Activated CD8-positive, alpha-beta T cell treated with anti-CD3 and anti-CD28 coated beads, Interleukin-2, amount 10 ng/mL, durations not matched to agents 7 days and 5 days (primary cell): ENCODE measurements around the gene AUP1. TPM values are rescaled to one million over a fixed set of nuclear protein-coding genes. Genes with fewer than 3 reads are reported as not detected.
A peak's percentile ranks its signal among the peaks of the same experiment; 100 is the strongest.
"Not testable (repeated sequence)": the region's sequence is repeated elsewhere in the genome, so short reads cannot be mapped to it uniquely, and the experiment has no call there.

ENCODE experiments used
- ATAC-seq: fragments of 150-1000 bp; cut with Tn5 transposase; one replicate; pipeline ENCODE4 v1.10.0; 2021; ENCODE audit warnings: moderate library complexity
- CTCF ChIA-PET: fragments of 350-600 bp; sonication (Branson Sonifier 250); formaldehyde crosslinking; loops from one replicate; lab custom pipeline; 2021; ENCODE audit warnings: antibody characterized with exemption; lab: Charles Lee
- POLR2A ChIA-PET: fragments of 350-600 bp; sonication (Branson Sonifier 250); formaldehyde crosslinking; loops from one replicate; lab custom pipeline; 2021; ENCODE audit warnings: antibody characterized with exemption; lab: Charles Lee
- DNase-seq: peaks from one replicate; pipeline ENCODE4 v3.0.0-alpha.2; 2020
- H3K27ac Mint-ChIP-seq: one replicate; pipeline ENCODE4 v1.8.0; 2021; ENCODE audit warnings: mild to moderate bottlenecking, mixed read lengths
- H3K27me3 Mint-ChIP-seq: one replicate; pipeline ENCODE4 v1.8.0; 2021; ENCODE audit warnings: low read depth, mixed read lengths
- H3K36me3 Mint-ChIP-seq: one replicate; pipeline ENCODE4 v1.8.0; 2021; ENCODE audit warnings: low read depth, mixed read lengths
- H3K4me1 Mint-ChIP-seq: one replicate; pipeline ENCODE4 v1.8.0; 2021; ENCODE audit warnings: low read depth, mixed read lengths
- H3K4me3 Mint-ChIP-seq: one replicate; pipeline ENCODE4 v1.8.0; 2021; ENCODE audit warnings: mild to moderate bottlenecking, mixed read lengths
- H3K9me3 Mint-ChIP-seq: one replicate; pipeline ENCODE4 v1.8.0; 2022; ENCODE audit warnings: mixed read lengths; ENCODE audit not compliant: insufficient read depth
- total RNA-seq, 2 experiments: library from RNA; stranded (reverse); gene quantifications; one replicate each; pipeline ENCODE4 v1.2.3, GENCODE V29; 2021

Gene AUP1
- total RNA-seq, 2 experiments from 2014 or later = 119 to 123 TPM

- Mint-ChIP-seq H3K27ac (no peak overlapping the region), H3K4me1 (peaks cover 36% of the 10 kb centered on the region), H3K4me3 (no peak overlapping the region), H3K9me3 (no peaks in the 10 kb centered on the region), H3K36me3 (peaks cover 4% of the 10 kb centered on the region), H3K27me3 (no peaks in the 10 kb centered on the region)
- ATAC-seq (no peak), DNase-seq (no peak)
- ChIA-PET POLR2A (interaction anchor here (1.0 kb wide), 1 partner anchor 14 kb away, joined by 3 read pairs; no protein-coding TSS in a partner anchor), CTCF (interaction anchor here (1.5 to 16.0 kb wide), 2 partner anchors 16 to 24 kb away, joined by 4 to 231 read pairs; no protein-coding TSS in a partner anchor)
Measured at GRCh38 chr2:74569686-74570085, 40.2 kb upstream of the AUP1 start.

- DNase-seq (no peak), ATAC-seq (no peak)
- peaks cover 22% of the 10 kb centered on the region for H3K4me1 Mint-ChIP-seq
- ChIA-PET CTCF (interaction anchor here (1.1 to 16.0 kb wide), 5 partner anchors 8 to 741 kb away, joined by 3 to 231 read pairs (median 4); no protein-coding TSS in a partner anchor), POLR2A (interaction anchor here (2.5 kb wide), 1 partner anchor 12 kb away, joined by 13 read pairs; no protein-coding TSS in a partner anchor)
- no peak overlapping the region for H3K4me3 Mint-ChIP-seq
- no peaks in the 10 kb centered on the region for H3K9me3 Mint-ChIP-seq
- no peaks in the 10 kb centered on the region for H3K36me3 Mint-ChIP-seq
- no peak overlapping the region for H3K27ac Mint-ChIP-seq
- no peaks in the 10 kb centered on the region for H3K27me3 Mint-ChIP-seq
Measured at GRCh38 chr2:74567881-74568280, 38.4 kb upstream of the AUP1 start.

- ATAC-seq (no peak), DNase-seq (no peak)
- Mint-ChIP-seq H3K27ac (no peak overlapping the region), H3K4me1 (peaks cover 34% of the 10 kb centered on the region), H3K4me3 (no peak overlapping the region), H3K9me3 (no peaks in the 10 kb centered on the region), H3K36me3 (no peaks in the 10 kb centered on the region), H3K27me3 (peaks cover 2% of the 10 kb centered on the region)
- POLR2A ChIA-PET = interaction anchor here (1.2 to 2.5 kb wide), 2 partner anchors 9 to 10 kb away, joined by 4 to 13 read pairs; no protein-coding TSS in a partner anchor
- CTCF ChIA-PET = interaction anchor here (1.1 to 16.0 kb wide), 3 partner anchors 9 to 740 kb away, joined by 3 to 231 read pairs (median 3); no protein-coding TSS in a partner anchor
Measured at GRCh38 chr2:74566754-74567085, 37.2 kb upstream of the AUP1 start.

GRCh38 chr2:74566076-74566753, 36.7 kb upstream of the AUP1 start:
- Mint-ChIP-seq H3K4me3 (no peak overlapping the region), H3K9me3 (no peaks in the 10 kb centered on the region), H3K4me1 (peaks cover 37% of the 10 kb centered on the region), H3K36me3 (no peaks in the 10 kb centered on the region), H3K27me3 (peaks cover 7% of the 10 kb centered on the region), H3K27ac (no peak overlapping the region)
- POLR2A ChIA-PET = interaction anchor here (1.2 to 2.5 kb wide), 2 partner anchors 8 to 10 kb away, joined by 4 to 13 read pairs; no protein-coding TSS in a partner anchor
- no peak for ATAC-seq
- no peak for DNase-seq
- CTCF ChIA-PET = interaction anchor here (0.6 to 16.0 kb wide), 2 partner anchors 20 to 366 kb away, joined by 3 to 231 read pairs; no protein-coding TSS in a partner anchor

- peaks cover 46% of the 10 kb centered on the region for H3K4me1 Mint-ChIP-seq
- H3K4me3 Mint-ChIP-seq = no peak overlapping the region
- no peaks in the 10 kb centered on the region for H3K9me3 Mint-ChIP-seq
- no peak overlapping the region for H3K27ac Mint-ChIP-seq
- CTCF ChIA-PET = interaction anchor here (1.0 to 16.0 kb wide), 3 partner anchors 13 to 34 kb away, joined by 3 to 231 read pairs (median 3); partner anchors contain the start of genes AUP1 and HTRA2
- ATAC-seq = no peak
- H3K36me3 Mint-ChIP-seq = no peaks in the 10 kb centered on the region
- H3K27me3 Mint-ChIP-seq = peaks cover 12% of the 10 kb centered on the region
- POLR2A ChIA-PET = no interaction called here
- DNase-seq = no peak
Measured at GRCh38 chr2:74564222-74564621, 34.7 kb upstream of the AUP1 start.

- ATAC-seq (no peak), DNase-seq (no peak)
- H3K36me3 Mint-ChIP-seq = peaks cover 10% of the 10 kb centered on the region
- no peaks in the 10 kb centered on the region for H3K9me3 Mint-ChIP-seq
- peaks cover 34% of the 10 kb centered on the region for H3K4me1 Mint-ChIP-seq
- ChIA-PET POLR2A (no interaction called here), CTCF (no interaction called here)
- H3K27ac Mint-ChIP-seq = peak overlapping the region; percentile 30
- H3K27me3 Mint-ChIP-seq = peaks cover 12% of the 10 kb centered on the region
- H3K4me3 Mint-ChIP-seq = no peak overlapping the region
Measured at GRCh38 chr2:74562126-74562775, 32.7 kb upstream of the AUP1 start.

GRCh38 chr2:74561022-74561421, 31.5 kb upstream of the AUP1 start:
- CTCF ChIA-PET, H3K4me3 Mint-ChIP-seq, DNase-seq, ATAC-seq, POLR2A ChIA-PET, H3K27ac Mint-ChIP-seq, H3K9me3 Mint-ChIP-seq: not testable (repeated sequence)
- peaks cover 38% of the 10 kb centered on the region for H3K4me1 Mint-ChIP-seq
- H3K27me3 Mint-ChIP-seq = peaks cover 12% of the 10 kb centered on the region
- peaks cover 22% of the 10 kb centered on the region for H3K36me3 Mint-ChIP-seq

GRCh38 chr2:74560591-74560990, 31.1 kb upstream of the AUP1 start:
- Mint-ChIP-seq H3K36me3 (peaks cover 23% of the 10 kb centered on the region), H3K27me3 (peaks cover 12% of the 10 kb centered on the region), H3K9me3 (no peaks in the 10 kb centered on the region), H3K27ac (no peak overlapping the region), H3K4me1 (peaks cover 42% of the 10 kb centered on the region), H3K4me3 (no peak overlapping the region)
- POLR2A ChIA-PET = interaction anchor here (0.7 kb wide), 1 partner anchor 387 kb away, joined by 4 read pairs; no protein-coding TSS in a partner anchor
- no peak for DNase-seq
- ATAC-seq = no peak
- CTCF ChIA-PET = interaction anchor here (3.9 kb wide), 1 partner anchor 26 kb away, joined by 17 read pairs; no protein-coding TSS in a partner anchor

- CTCF ChIA-PET = interaction anchor here (1.6 to 3.9 kb wide), 2 partner anchors 16 to 27 kb away, joined by 4 to 17 read pairs; no protein-coding TSS in a partner anchor
- POLR2A ChIA-PET = interaction anchor here (0.7 kb wide), 1 partner anchor 386 kb away, joined by 4 read pairs; no protein-coding TSS in a partner anchor
- peaks cover 47% of the 10 kb centered on the region for H3K4me1 Mint-ChIP-seq
- no peak for ATAC-seq
- no peak overlapping the region for H3K27ac Mint-ChIP-seq
- H3K9me3 Mint-ChIP-seq = no peaks in the 10 kb centered on the region
- no peak overlapping the region for H3K4me3 Mint-ChIP-seq
- peaks cover 12% of the 10 kb centered on the region for H3K27me3 Mint-ChIP-seq
- DNase-seq = no peak
- peaks cover 23% of the 10 kb centered on the region for H3K36me3 Mint-ChIP-seq
Measured at GRCh38 chr2:74559912-74560311, 30.4 kb upstream of the AUP1 start.

- Mint-ChIP-seq H3K36me3 (peaks cover 23% of the 10 kb centered on the region), H3K9me3 (no peaks in the 10 kb centered on the region), H3K27me3 (peaks cover 12% of the 10 kb centered on the region), H3K4me1 (peaks cover 52% of the 10 kb centered on the region), H3K27ac (no peak overlapping the region), H3K4me3 (no peak overlapping the region)
- no peak for ATAC-seq
- CTCF ChIA-PET = interaction anchor here (1.4 to 3.9 kb wide), 5 partner anchors 15 to 51 kb away, joined by 3 to 17 read pairs (median 4); partner anchors contain the start of gene PCGF1
- POLR2A ChIA-PET = interaction anchor here (0.9 to 2.3 kb wide), 3 partner anchors 8 to 27 kb away, joined by 3 to 7 read pairs (median 4); no protein-coding TSS in a partner anchor
- DNase-seq = no peak
Measured at GRCh38 chr2:74558284-74559230, 29.1 kb upstream of the AUP1 start.
